ENCODE results near the gene ECSCR. TPM values are rescaled to one million over a fixed set of nuclear protein-coding genes. Genes with fewer than 3 reads are reported as not detected.

Gene ECSCR
- total RNA-seq, 1 donor from 2014 or later: not detected

DNA sequence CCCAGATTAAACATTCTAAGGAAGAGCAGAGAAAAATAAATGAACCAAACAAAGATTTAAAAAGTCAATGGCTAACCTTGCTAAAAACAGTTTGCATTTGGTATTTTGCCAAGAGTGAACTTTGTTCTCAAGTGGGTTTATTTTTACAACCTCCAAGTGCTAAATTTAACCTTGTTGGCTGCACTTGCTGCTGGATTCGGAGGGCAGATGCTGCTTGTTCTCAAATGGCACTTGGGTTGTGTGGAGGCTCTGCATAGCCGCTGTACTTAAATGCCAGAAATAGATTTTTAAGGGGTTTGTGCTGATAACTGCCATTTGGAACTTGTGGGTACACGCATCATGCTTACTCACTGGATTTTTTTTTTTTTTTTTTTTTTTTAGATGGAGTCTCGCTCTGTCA, 45.3 kb downstream of the ECSCR start:
- no peaks in the 10 kb centered on the region for H3K27me3 ChIP-seq (ENCODE audit: control insufficient read depth, insufficient read depth, low read length)
- TF ChIP-seq CTCF (IDR thresholded peaks at IDR 0.05; ENCODE audit: insufficient read depth, low read length, severe bottlenecking): no peak
- no peak for FAIRE-seq
- no peak overlapping the region for H3K4me3 ChIP-seq (ENCODE audit: low read depth, low read length)
- DNase-seq (ENCODE audit: low read depth): peak; percentile 42
- H3K36me3 ChIP-seq (ENCODE audit: control insufficient read depth, insufficient read depth, low read length): no peaks in the 10 kb centered on the region

DNA sequence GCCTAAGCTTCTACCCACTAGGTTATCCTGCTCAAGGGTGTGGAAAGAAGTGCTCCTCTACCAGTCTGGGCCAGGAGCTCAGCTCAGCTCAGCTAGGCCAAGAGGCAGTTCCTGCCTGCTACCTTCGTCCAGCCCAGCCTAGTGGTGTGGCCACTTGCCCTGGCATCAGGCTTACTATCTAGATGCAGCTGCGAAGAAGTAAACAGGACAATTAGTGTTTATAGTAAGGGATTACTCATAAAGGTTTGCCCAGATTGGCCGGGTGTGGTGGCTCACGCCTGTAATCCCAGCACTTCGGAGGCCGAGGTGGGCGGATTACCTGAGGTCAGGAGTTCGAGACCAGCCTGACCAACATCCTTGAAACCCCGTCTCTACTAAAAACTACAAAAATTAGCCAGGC, 45.9 kb downstream of the ECSCR start:
- FAIRE-seq: no peak
- Histone ChIP-seq H3K27me3 (ENCODE audit: control insufficient read depth, insufficient read depth, low read length) (no peaks in the 10 kb centered on the region), H3K4me3 (ENCODE audit: low read depth, low read length) (no peak overlapping the region), H3K36me3 (ENCODE audit: control insufficient read depth, insufficient read depth, low read length) (no peaks in the 10 kb centered on the region)
- DNase-seq (ENCODE audit: low read depth): no peak
- TF ChIP-seq CTCF (IDR thresholded peaks at IDR 0.05; ENCODE audit: insufficient read depth, low read length, severe bottlenecking): no peak

GRCh38 chr5:139415869-139416268, 46.7 kb downstream of the ECSCR start:
- no peak overlapping the region for H3K4me3 ChIP-seq (ENCODE audit: low read depth, low read length)
- H3K27me3 ChIP-seq (ENCODE audit: control insufficient read depth, insufficient read depth, low read length): no peaks in the 10 kb centered on the region
- no peak for FAIRE-seq
- no peak for TF ChIP-seq CTCF (IDR thresholded peaks at IDR 0.05; ENCODE audit: insufficient read depth, low read length, severe bottlenecking)
- no peak for DNase-seq (ENCODE audit: low read depth)
- no peaks in the 10 kb centered on the region for H3K36me3 ChIP-seq (ENCODE audit: control insufficient read depth, insufficient read depth, low read length)

GRCh38 chr5:139415221-139415861, 47.2 kb downstream of the ECSCR start:
- no peaks in the 10 kb centered on the region for H3K27me3 ChIP-seq (ENCODE audit: control insufficient read depth, insufficient read depth, low read length)
- FAIRE-seq (no peak), DNase-seq (ENCODE audit: low read depth) (peak; percentile 72)
- no peak for TF ChIP-seq CTCF (IDR thresholded peaks at IDR 0.05; ENCODE audit: insufficient read depth, low read length, severe bottlenecking)
- no peak overlapping the region for H3K4me3 ChIP-seq (ENCODE audit: low read depth, low read length)
- no peaks in the 10 kb centered on the region for H3K36me3 ChIP-seq (ENCODE audit: control insufficient read depth, insufficient read depth, low read length)

DNA sequence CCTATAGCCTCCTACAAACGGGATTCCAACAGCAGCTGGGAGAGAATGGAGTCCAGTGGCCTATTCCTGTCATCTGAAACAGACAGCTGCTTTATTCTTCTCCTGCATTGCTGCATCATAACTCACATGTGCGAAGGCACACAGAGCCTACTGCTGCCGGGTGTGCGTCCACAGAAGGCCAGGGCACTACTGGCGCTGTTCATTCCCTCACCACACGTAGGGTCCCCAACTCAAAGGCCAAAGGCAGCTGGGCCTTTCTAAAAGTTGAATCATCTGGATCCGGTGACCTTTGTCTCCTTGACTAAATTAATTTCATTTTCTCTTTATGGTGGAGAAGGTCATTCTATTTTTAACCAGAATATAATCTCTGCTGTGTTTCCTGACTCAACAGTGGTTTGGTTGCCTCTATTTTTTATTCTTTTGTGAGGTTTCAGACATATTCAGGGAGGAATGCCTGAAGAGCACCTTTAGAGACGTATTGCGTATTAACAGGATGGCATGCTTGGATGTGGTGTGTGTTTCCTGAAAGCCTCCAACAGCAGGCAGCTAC, 47.9 kb downstream of the ECSCR start:
- TF ChIP-seq CTCF (IDR thresholded peaks at IDR 0.05; ENCODE audit: insufficient read depth, low read length, severe bottlenecking): no peak
- Histone ChIP-seq H3K27me3 (ENCODE audit: control insufficient read depth, insufficient read depth, low read length) (no peaks in the 10 kb centered on the region), H3K4me3 (ENCODE audit: low read depth, low read length) (no peak overlapping the region), H3K36me3 (ENCODE audit: control insufficient read depth, insufficient read depth, low read length) (no peaks in the 10 kb centered on the region)
- DNase-seq (ENCODE audit: low read depth) (no peak), FAIRE-seq (no peak)

GRCh38 chr5:139413963-139414362, 48.6 kb downstream of the ECSCR start:
- Histone ChIP-seq H3K36me3 (ENCODE audit: control insufficient read depth, insufficient read depth, low read length) (no peaks in the 10 kb centered on the region), H3K4me3 (ENCODE audit: low read depth, low read length) (no peak overlapping the region), H3K27me3 (ENCODE audit: control insufficient read depth, insufficient read depth, low read length) (no peaks in the 10 kb centered on the region)
- DNase-seq (ENCODE audit: low read depth) (no peak), FAIRE-seq (no peak)
- no peak for TF ChIP-seq CTCF (IDR thresholded peaks at IDR 0.05; ENCODE audit: insufficient read depth, low read length, severe bottlenecking)
